A549 (cell line): ENCODE results near the gene AKIP1. TPM values are rescaled to one million over a fixed set of nuclear protein-coding genes. Genes with fewer than 3 reads are reported as not detected.
"Not testable (repeated sequence)": the region's sequence is repeated elsewhere in the genome, so short reads cannot be mapped to it uniquely, and the experiment has no call there.

Experiments used
- ATAC-seq, 2 experiments: fragments of 200-7000 bp in 1 of 2; fragments of >200 bp in 1 of 2; cut with Nextera tagmentation in 1 of 2; cut with Tn5 transposase in 1 of 2; 3 replicates each; pipeline versions ENCODE4 v1.8.0 to v1.9.1; 2018 to 2020; ENCODE audit warnings: mild to moderate bottlenecking in 1 of 2, moderate library complexity in 1 of 2
- CTCF ChIA-PET: fragments of 300-600 bp; sonication (Branson Sonifier 250); formaldehyde crosslinking; extraction: SDS; loops from one replicate; lab custom pipeline; 2021; ENCODE audit warnings: antibody characterized with exemption, inconsistent platforms; lab: Yijun Ruan, JAX
- POLR2A ChIA-PET: fragments of 350-600 bp; formaldehyde crosslinking; extraction: SDS; loops from one replicate; lab custom pipeline; 2021; ENCODE audit warnings: antibody characterized with exemption, inconsistent platforms; lab: Yijun Ruan, JAX
- DNase-seq, 2 experiments: peaks; one replicate each; pipeline versions ENCODE4 v3.0.0 to v3.0.0-alpha.2; 2011 to 2016; ENCODE audit warnings: low read depth in 1 of 2, low spot score in 1 of 2
- FAIRE-seq: peaks from 2 replicates; lab custom pipeline; 2011; peaks lifted over from hg19 to GRCh38; lab: Jason Lieb, UNC
- H3K27ac ChIP-seq, 2 experiments: fragments of >200 bp; sonication (Bioruptor Twin); formaldehyde crosslinking; 3 replicates each; pipeline ENCODE4 v1.5.1; 2016 to 2017
- H3K4me1 ChIP-seq: fragments of >200 bp; sonication (Bioruptor Twin); formaldehyde crosslinking; 3 replicates; pipeline ENCODE4 v1.6.1; 2016
- H3K4me2 ChIP-seq: fragments of >200 bp; sonication (Bioruptor Twin); formaldehyde crosslinking; 3 replicates; pipeline ENCODE4 v1.6.1; 2016
- H3K4me3 ChIP-seq: fragments of >200 bp; sonication (Bioruptor Twin); formaldehyde crosslinking; 3 replicates; pipeline ENCODE4 v1.5.1; 2016
- H3K9me3 ChIP-seq: fragments of >200 bp; sonication (Bioruptor Twin); formaldehyde crosslinking; 3 replicates; pipeline ENCODE4 v1.6.1; 2016
- CEBPB ChIP-seq, 2 experiments: fragments of >200 bp in 1 of 2; sonication (Bioruptor Twin) in 1 of 2; formaldehyde crosslinking in 1 of 2; IDR thresholded peaks; 2 replicates each; pipeline ENCODE4 v1.6.1; 2012 to 2016
- CHD2 ChIP-seq: fragments of 150-350 bp; IDR thresholded peaks from 2 replicates; pipeline ENCODE4 v1.6.1; 2014; ENCODE audit warnings: low read length; ENCODE audit not compliant: partially characterized antibody
- EHMT2 ChIP-seq: fragments of 200-600 bp; sonication (generic); IDR thresholded peaks from 2 replicates; pipeline ENCODE4 v1.6.1; 2016; ENCODE audit warnings: antibody characterized with exemption, low read depth, mild to moderate bottlenecking, moderate library complexity
- HOXB13 ChIP-seq: fragments of 250-450 bp; sonication (Bioruptor Pico); IDR thresholded peaks from 2 replicates; pipeline ENCODE4 v1.5.0; 2020; ENCODE audit warnings: low read depth, mild to moderate bottlenecking, moderate library complexity
- JUN ChIP-seq, 2 experiments: fragments of >200 bp; sonication (Bioruptor Twin); formaldehyde crosslinking; IDR thresholded peaks; 2 replicates in 1 of 2; 3 replicates in 1 of 2; pipeline ENCODE4 v1.6.1; 2016 to 2017
- JUNB ChIP-seq: fragments of >200 bp; sonication (Bioruptor Twin); formaldehyde crosslinking; IDR thresholded peaks from 2 replicates; pipeline ENCODE4 v1.6.1; 2016
- NPAS2 ChIP-seq: fragments of 250-450 bp; sonication (Bioruptor Pico); IDR thresholded peaks from 2 replicates; pipeline ENCODE4 v1.8.0; 2022; ENCODE audit warnings: mild to moderate bottlenecking, moderate library complexity, borderline replicate concordance
- RARB ChIP-seq: fragments of 250-450 bp; sonication (Bioruptor Pico); IDR thresholded peaks from 2 replicates; pipeline ENCODE4 v1.8.0; 2021; ENCODE audit warnings: mild to moderate bottlenecking, moderate library complexity
- ZSCAN20 ChIP-seq: fragments of 250-450 bp; sonication (Bioruptor Pico); IDR thresholded peaks from 2 replicates; pipeline ENCODE4 v1.8.0; 2022; ENCODE audit warnings: mild to moderate bottlenecking, moderate library complexity
- WGBS: methylation state at CpG from one replicate; pipeline ENCODE4 v1.1.6; 2017; ENCODE audit errors: missing lambda C conversion rate; 5-methylcytosine and 5-hydroxymethylcytosine counted together
- polyA plus RNA-seq, 4 experiments: library from polyadenylated mRNA; depleted of rRNA in 3 of 4; stranded (reverse); fragments of >200 nt; fragmentation: RNase III in 1 of 4; extraction: RNeasy Plus Mini Kit Qiagen cat#74134 plus additional on column Dnase treatment in 1 of 4; gene quantifications; 2 replicates in 3 of 4; 3 replicates in 1 of 4; pipeline ENCODE4 v1.2.3, GENCODE V29; 2011 to 2017
- TF ChIP-seq, protein P1 (sequence below): IDR thresholded peaks from 2 replicates; pipeline ENCODE4 v1.6.1; 2012; ENCODE audit warnings: low read depth, borderline replicate concordance
- TF ChIP-seq, protein P2 (sequence below): fragments of >200 bp; sonication (Bioruptor Twin); formaldehyde crosslinking; IDR thresholded peaks from 3 replicates; pipeline ENCODE4 v1.5.1; 2016
- TF ChIP-seq, protein P3 (sequence below): fragments of 200-600 bp; sonication (generic); IDR thresholded peaks from 2 replicates; pipeline ENCODE4 v1.6.1; 2016; ENCODE audit warnings: antibody characterized with exemption, mild to moderate bottlenecking, moderate library complexity

AKIP1 gene
- polyA plus RNA-seq, 2 of the 4 experiments (the other 2 are of a cell fraction): 57.7 to 66.7 TPM

DNA sequence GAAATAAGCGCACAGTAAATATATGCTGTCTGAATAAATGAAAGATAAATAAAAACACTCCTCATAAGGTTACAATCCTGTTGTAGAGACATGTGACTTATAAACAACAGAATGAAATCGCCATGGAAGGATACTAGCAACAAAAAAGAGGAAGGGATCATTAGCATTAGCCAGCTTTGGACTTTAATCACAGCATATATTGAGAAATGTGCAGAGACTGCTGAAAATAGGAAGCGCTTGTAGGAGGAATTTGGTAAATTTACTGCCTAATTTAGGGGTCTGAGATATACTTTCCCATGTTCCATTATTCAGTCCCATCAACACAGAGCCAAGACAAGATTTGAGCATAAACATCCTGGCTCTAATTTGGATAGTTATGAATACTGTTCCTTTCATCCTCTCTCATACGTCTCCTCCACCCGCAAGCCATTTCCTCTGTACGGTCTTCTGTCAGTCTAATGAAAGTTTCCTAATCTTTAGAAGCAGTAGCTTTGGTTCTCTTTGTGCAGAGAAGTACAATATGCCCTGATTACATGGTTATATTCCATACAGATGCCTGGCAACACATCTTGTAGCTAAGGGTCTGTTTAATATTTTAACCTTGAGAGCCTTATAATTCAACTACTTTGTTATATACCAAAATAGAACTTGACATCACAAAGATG, 37.1 kb upstream of the AKIP1 start:
- Histone ChIP-seq H3K4me2 (no peak overlapping the region), H3K4me3 (no peak overlapping the region), H3K27ac (no peak overlapping the region), H3K4me1 (peaks cover 14% of the 10 kb centered on the region; the same call in 2 of the 3 replicates), H3K9me3 (no peaks in the 10 kb centered on the region)
- WGBS: 82% methylated on average over 6 of the region's 6 CpGs
- CTCF ChIA-PET: interaction anchor here (0.6 to 1.3 kb wide), 3 partner anchors 28 to 610 kb away, joined by 3 to 4 read pairs (median 3); partner anchors contain the start of gene LMO1
- ATAC-seq (no peak), DNase-seq (no peak), FAIRE-seq (no peak)
- TF ChIP-seq NPAS2 (no peak), JUNB (no peak), CHD2 (no peak), ZSCAN20 (CRISPR knock-in tag) (no peak), JUN (IDR thresholded peaks at IDR 0.05) (no peak), HOXB13 (no peak), RARB (CRISPR knock-in tag) (no peak)
- TF ChIP-seq, protein P1, sequence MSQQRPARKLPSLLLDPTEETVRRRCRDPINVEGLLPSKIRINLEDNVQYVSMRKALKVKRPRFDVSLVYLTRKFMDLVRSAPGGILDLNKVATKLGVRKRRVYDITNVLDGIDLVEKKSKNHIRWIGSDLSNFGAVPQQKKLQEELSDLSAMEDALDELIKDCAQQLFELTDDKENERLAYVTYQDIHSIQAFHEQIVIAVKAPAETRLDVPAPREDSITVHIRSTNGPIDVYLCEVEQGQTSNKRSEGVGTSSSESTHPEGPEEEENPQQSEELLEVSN: no peak
- TF ChIP-seq, protein P2, sequence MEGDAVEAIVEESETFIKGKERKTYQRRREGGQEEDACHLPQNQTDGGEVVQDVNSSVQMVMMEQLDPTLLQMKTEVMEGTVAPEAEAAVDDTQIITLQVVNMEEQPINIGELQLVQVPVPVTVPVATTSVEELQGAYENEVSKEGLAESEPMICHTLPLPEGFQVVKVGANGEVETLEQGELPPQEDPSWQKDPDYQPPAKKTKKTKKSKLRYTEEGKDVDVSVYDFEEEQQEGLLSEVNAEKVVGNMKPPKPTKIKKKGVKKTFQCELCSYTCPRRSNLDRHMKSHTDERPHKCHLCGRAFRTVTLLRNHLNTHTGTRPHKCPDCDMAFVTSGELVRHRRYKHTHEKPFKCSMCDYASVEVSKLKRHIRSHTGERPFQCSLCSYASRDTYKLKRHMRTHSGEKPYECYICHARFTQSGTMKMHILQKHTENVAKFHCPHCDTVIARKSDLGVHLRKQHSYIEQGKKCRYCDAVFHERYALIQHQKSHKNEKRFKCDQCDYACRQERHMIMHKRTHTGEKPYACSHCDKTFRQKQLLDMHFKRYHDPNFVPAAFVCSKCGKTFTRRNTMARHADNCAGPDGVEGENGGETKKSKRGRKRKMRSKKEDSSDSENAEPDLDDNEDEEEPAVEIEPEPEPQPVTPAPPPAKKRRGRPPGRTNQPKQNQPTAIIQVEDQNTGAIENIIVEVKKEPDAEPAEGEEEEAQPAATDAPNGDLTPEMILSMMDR: no peak
- TF ChIP-seq, protein P3, sequence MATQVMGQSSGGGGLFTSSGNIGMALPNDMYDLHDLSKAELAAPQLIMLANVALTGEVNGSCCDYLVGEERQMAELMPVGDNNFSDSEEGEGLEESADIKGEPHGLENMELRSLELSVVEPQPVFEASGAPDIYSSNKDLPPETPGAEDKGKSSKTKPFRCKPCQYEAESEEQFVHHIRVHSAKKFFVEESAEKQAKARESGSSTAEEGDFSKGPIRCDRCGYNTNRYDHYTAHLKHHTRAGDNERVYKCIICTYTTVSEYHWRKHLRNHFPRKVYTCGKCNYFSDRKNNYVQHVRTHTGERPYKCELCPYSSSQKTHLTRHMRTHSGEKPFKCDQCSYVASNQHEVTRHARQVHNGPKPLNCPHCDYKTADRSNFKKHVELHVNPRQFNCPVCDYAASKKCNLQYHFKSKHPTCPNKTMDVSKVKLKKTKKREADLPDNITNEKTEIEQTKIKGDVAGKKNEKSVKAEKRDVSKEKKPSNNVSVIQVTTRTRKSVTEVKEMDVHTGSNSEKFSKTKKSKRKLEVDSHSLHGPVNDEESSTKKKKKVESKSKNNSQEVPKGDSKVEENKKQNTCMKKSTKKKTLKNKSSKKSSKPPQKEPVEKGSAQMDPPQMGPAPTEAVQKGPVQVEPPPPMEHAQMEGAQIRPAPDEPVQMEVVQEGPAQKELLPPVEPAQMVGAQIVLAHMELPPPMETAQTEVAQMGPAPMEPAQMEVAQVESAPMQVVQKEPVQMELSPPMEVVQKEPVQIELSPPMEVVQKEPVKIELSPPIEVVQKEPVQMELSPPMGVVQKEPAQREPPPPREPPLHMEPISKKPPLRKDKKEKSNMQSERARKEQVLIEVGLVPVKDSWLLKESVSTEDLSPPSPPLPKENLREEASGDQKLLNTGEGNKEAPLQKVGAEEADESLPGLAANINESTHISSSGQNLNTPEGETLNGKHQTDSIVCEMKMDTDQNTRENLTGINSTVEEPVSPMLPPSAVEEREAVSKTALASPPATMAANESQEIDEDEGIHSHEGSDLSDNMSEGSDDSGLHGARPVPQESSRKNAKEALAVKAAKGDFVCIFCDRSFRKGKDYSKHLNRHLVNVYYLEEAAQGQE: no peak
- POLR2A ChIA-PET: no interaction called here

DNA sequence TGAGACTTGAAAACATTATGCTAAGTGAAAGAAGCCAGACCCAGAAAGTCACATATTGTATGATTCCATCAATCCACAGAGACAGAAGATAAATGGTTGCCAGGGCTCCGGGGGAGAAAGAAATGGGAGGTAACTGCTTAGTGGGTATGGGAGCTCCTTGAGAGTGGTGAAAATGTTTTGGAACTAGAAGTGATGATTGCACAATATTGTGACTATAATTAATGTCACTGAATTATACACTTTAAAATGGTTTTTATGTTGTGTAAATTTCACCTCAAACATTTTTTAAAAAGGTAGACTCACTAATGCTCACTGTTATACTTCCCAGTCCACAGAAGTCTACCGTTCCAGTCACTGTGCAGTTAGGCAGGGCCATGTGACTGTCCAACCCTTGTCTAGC, 32.2 kb upstream of the AKIP1 start:
- no peak overlapping the region for H3K4me2 ChIP-seq
- no peak overlapping the region for H3K27ac ChIP-seq
- H3K4me1 ChIP-seq: no peaks in the 10 kb centered on the region
- POLR2A ChIA-PET: no interaction called here
- DNase-seq (no peak), FAIRE-seq (no peak), ATAC-seq (no peak)
- no peaks in the 10 kb centered on the region for H3K9me3 ChIP-seq
- no peak overlapping the region for H3K4me3 ChIP-seq
- WGBS: 40% methylated on average over 2 of the region's 2 CpGs
- TF ChIP-seq HOXB13 (no peak), EHMT2 (no peak), CEBPB (IDR thresholded peaks at IDR 0.05) (peak in 1 of 2 experiments; percentile 20; a peak in 1 of 4 replicates)
- CTCF ChIA-PET: interaction anchor here (0.8 to 1.2 kb wide), 2 partner anchors 36 to 80 kb away, joined by 3 read pairs; no protein-coding TSS in a partner anchor

DNA sequence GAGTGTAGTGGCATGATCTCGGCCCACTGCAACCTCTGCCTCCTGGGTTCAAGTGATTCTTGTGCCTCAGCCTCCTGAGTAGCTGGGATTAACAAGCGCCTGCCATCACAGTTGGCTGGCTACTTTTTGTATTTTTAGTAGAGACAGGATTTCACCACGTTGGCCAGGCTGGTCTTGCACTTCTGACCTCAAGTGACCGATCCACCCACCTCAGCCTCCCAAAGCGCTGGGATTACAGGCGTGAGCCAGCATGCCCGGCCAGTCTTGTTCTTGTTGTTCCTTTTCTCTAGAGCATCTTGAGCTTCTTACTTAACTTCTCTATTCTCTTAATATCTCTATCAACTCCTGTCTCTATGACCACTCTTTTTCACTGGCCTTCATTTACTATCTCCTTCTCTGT, 29.4 kb upstream of the AKIP1 start:
- DNase-seq, ATAC-seq, FAIRE-seq, H3K9me3 ChIP-seq, POLR2A ChIA-PET, H3K4me3 ChIP-seq, H3K4me1 ChIP-seq, H3K4me2 ChIP-seq, H3K27ac ChIP-seq: not testable (repeated sequence)
- WGBS: 79% methylated on average over 7 of the region's 7 CpGs
- CTCF ChIA-PET: interaction anchor here (1.8 kb wide), 1 partner anchor 10 kb away, joined by 4 read pairs; no protein-coding TSS in a partner anchor
